ENCODE data around the gene DHRS7B. TPM values are rescaled to one million over a fixed set of nuclear protein-coding genes. Genes with fewer than 3 reads are reported as not detected.
A peak's percentile ranks its signal among the peaks of the same experiment; 100 is the strongest.

The DHRS7B gene
- total RNA-seq (10 to 100 TPM; 13.3 to 31.3 (median 19.7) TPM), polyA plus RNA-seq (10 to 100 TPM; 13.6 to 18.4 (median 16.7) TPM)
- long read RNA-seq, donor 1, transcript DHRS7B-202 (7 exons, 2,175 nt) = major isoform, 6 of 7 reads
- long read RNA-seq, donor 1, partial matches to known transcripts = 0 of 7 reads
- long read RNA-seq, donor 1, other reads (novel, unspliced or antisense) = 0 of 7 reads
- long read RNA-seq, donor 2, transcript DHRS7B-202 (7 exons, 2,175 nt) = major isoform, 8 of 9 reads
- long read RNA-seq, donor 2, partial matches to known transcripts = 0 of 9 reads
- long read RNA-seq, donor 2, other reads (novel, unspliced or antisense) = 0 of 9 reads

DNA sequence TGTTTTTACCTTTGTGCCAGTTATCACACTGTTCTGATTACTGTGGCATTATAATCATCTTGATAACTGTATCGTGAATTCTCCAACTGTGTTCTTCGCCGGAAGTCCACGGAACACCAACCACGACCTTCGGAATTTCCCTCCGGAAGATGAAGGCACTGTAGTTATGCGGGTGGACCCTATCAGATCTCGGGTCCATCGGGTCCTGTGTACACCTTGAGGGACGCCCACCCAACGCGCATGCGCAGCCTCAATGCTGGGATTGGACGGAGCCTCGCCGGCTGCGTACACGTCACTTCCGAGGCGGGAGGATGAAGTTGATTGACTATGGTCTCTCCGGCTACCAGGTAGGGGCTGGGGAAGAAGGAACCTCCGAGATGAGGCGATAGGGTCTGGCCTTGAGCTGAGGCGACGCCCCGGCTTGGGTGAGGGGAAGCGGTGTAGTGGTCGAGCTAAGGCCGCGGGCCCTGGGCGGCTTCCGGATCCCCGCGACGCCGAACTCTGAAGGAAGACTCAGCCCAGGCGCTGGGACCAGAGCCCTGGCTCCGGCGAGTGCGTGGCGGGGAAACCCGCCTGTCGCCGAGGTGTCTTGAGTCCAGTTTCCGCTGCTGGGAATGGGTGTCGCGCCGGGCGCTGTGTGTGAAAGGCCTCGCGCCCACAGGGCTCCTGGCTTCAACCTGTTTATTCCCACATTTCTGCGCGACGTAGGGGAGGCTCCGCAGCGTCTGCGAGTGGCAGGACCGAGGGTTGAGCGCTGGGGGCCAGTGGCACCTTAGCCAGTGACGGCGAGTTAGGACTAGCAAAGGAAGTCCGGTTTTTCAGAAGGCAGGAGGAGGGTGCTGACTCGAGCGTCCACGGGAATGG lies at the start of gene DHRS7B:
DHRS7B (plus strand) TSS at position 320 of the 864 bp plus-strand sequence; CDS start at position 328, 8 bp downstream.
- Histone ChIP-seq H3K36me3 (no peaks in the 10 kb centered on the region), H3K9me3 (no peaks in the 10 kb centered on the region), H3K27me3 (replicated peaks in 1 of 7) (no peaks in the 10 kb centered on the region), H3K4me3 (peak within 1 kb of the TSS; percentile 65 to 98 (median 80)), H3K4me1 (peaks cover 20 to 76% (median 54%) of the 10 kb centered on the region in 6 donors), H3K27ac (peak within 1 kb of the TSS; percentile 89 to 98 (median 96))
- DNase-seq = peak; percentile 97
- TF ChIP-seq, protein P1, sequence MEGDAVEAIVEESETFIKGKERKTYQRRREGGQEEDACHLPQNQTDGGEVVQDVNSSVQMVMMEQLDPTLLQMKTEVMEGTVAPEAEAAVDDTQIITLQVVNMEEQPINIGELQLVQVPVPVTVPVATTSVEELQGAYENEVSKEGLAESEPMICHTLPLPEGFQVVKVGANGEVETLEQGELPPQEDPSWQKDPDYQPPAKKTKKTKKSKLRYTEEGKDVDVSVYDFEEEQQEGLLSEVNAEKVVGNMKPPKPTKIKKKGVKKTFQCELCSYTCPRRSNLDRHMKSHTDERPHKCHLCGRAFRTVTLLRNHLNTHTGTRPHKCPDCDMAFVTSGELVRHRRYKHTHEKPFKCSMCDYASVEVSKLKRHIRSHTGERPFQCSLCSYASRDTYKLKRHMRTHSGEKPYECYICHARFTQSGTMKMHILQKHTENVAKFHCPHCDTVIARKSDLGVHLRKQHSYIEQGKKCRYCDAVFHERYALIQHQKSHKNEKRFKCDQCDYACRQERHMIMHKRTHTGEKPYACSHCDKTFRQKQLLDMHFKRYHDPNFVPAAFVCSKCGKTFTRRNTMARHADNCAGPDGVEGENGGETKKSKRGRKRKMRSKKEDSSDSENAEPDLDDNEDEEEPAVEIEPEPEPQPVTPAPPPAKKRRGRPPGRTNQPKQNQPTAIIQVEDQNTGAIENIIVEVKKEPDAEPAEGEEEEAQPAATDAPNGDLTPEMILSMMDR (IDR thresholded peaks at IDR 0.05 in 8 of 11, conservative IDR thresholded peaks at IDR 0.05 in 3 of 11) = peak in 2 of 11 experiments; percentile 7 to 17
- TF ChIP-seq POLR2A (IDR thresholded peaks at IDR 0.05) (peak in 1 of 3 donors; percentile 5), POLR2AphosphoS5 (IDR thresholded peaks at IDR 0.05) (peak; percentile 92 to 95 (median 92))
- WGBS, 5 donors = 0 to 1% (median 0%) methylated on average over 33 to 66 of the region's 66 CpGs
- intact Hi-C loops (cut with DNase I; ENCODE audit: low total_unique reads) = loop anchor here (10.0 kb wide), 1 partner anchor 158 kb away; the partner anchor contains the start of gene MAP2K3

- Histone ChIP-seq H3K4me1 (no peaks in the 10 kb centered on the region), H3K4me3 (no peak overlapping the region), H3K36me3 (no peaks in the 10 kb centered on the region), H3K9me3 (no peaks in the 10 kb centered on the region), H3K27me3 (replicated peaks in 1 of 7) (no peaks in the 10 kb centered on the region), H3K27ac (no peak overlapping the region)
- no peak for DNase-seq
- no peak for TF ChIP-seq POLR2AphosphoS5 (IDR thresholded peaks at IDR 0.05)
- TF ChIP-seq, protein P1 (IDR thresholded peaks at IDR 0.05 in 8 of 11, conservative IDR thresholded peaks at IDR 0.05 in 3 of 11) = no peak
- no peak for TF ChIP-seq POLR2A (IDR thresholded peaks at IDR 0.05)
- intact Hi-C loops (cut with DNase I; ENCODE audit: low total_unique reads) = no loop called here
- whole genome bisulfite sequencing, 5 donors = 65 to 95% (median 86%) methylated on average over 2 of the region's 2 CpGs
These were observed 49.5 kb upstream of the DHRS7B start for GRCh38 chr17:21077281-21077680.

DNA sequence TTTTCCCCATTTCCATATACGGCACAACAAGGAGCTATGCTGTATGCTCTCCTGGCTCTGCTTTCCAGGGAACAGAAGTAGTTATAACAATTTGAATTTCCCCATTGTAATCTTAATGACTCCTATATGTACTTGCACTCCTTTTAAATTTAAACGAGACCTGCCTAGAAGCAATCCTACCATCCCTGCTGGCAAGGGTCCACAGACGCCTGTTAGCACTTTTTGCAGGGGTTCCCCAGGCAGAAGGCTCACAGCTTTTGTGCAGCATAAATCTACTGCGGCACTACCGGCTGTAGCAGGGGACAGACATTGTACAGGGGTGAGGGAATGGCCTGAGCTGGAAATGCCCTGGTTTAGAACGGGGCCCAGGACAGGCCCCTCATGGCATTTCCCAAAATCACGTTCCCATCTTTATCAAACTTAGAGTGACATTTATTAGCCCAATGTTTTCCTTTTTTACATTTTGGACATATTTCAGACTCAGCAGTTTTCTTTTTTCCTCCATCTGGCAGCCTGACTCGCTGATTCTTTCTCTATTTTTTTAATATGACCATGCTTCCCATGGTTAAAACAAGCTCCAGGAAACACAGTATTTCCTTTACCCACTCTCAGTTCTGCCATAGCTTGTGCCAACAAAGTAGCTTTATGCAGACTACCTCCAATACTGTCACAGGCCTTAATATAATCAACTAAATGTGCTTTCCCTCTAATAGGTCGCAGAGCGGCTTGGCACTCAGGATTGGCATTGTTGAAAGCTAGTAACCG lies 48.6 kb upstream of the DHRS7B start:
- no peaks in the 10 kb centered on the region for H3K9me3 ChIP-seq
- H3K36me3 ChIP-seq = no peaks in the 10 kb centered on the region
- TF ChIP-seq POLR2AphosphoS5 (IDR thresholded peaks at IDR 0.05) = no peak
- no peak for TF ChIP-seq POLR2A (IDR thresholded peaks at IDR 0.05)
- TF ChIP-seq, protein P1 (IDR thresholded peaks at IDR 0.05 in 8 of 11, conservative IDR thresholded peaks at IDR 0.05 in 3 of 11) = no peak
- H3K4me1 ChIP-seq = no peaks in the 10 kb centered on the region
- no peak for DNase-seq
- H3K27me3 ChIP-seq (replicated peaks in 1 of 7) = no peaks in the 10 kb centered on the region
- 49 to 59% (median 55%) methylated on average over 11 of the region's 11 CpGs for WGBS, 5 donors
- H3K4me3 ChIP-seq = no peak overlapping the region
- intact Hi-C loops (cut with DNase I; ENCODE audit: low total_unique reads) = no loop called here
- H3K27ac ChIP-seq = no peak overlapping the region

All from spleen (tissue), 13 donors.